Effector memory CD8-positive, alpha-beta T cell (primary cell): ENCODE measurements around the gene RRP9.

Experiments used
- ATAC-seq: fragments of 150-1000 bp; cut with Tn5 transposase; replicated peaks from 2 replicates; pipeline ENCODE4 v1.10.0; 2021; ENCODE audit warnings: mild to moderate bottlenecking, moderate library complexity
- DNase-seq, 3 experiments: peaks; one replicate each; pipeline ENCODE4 v3.0.0; 2021
- H3K27ac Mint-ChIP-seq, 2 donors: one replicate each; pipeline ENCODE4 v1.8.0; 2022; ENCODE audit warnings: mild to moderate bottlenecking in 2 of 2, mixed read lengths in 2 of 2, moderate library complexity in 2 of 2
- H3K27me3 Mint-ChIP-seq, 2 donors: one replicate each; pipeline ENCODE4 v1.8.0; 2022; ENCODE audit warnings: mixed read lengths in 2 of 2
- H3K36me3 Mint-ChIP-seq: one replicate; pipeline ENCODE4 v1.8.0; 2022; ENCODE audit warnings: mild to moderate bottlenecking, moderate library complexity, mixed read lengths; ENCODE audit not compliant: insufficient read depth
- H3K4me1 Mint-ChIP-seq, 2 donors: one replicate each; pipeline ENCODE4 v1.8.0; 2022; ENCODE audit warnings: low read depth in 2 of 2, mixed read lengths in 2 of 2
- H3K4me3 Mint-ChIP-seq, 2 donors: one replicate each; pipeline ENCODE4 v1.8.0; 2022; ENCODE audit warnings: mild to moderate bottlenecking in 2 of 2, mixed read lengths in 2 of 2, moderate library complexity in 2 of 2
- H3K9me3 Mint-ChIP-seq, 2 donors: one replicate each; pipeline ENCODE4 v1.8.0; 2022; ENCODE audit warnings: mixed read lengths in 2 of 2

Gene RRP9

GRCh38 chr3:51966922-51967383, 25.2 kb upstream of the RRP9 start:
- Mint-ChIP-seq H3K4me3 (peak overlapping the region; percentile 78 to 80), H3K4me1 (peaks cover 20 to 34% of the 10 kb centered on the region in 2 donors), H3K9me3 (no peaks in the 10 kb centered on the region), H3K27ac (peak overlapping the region in 1 of 2 donors; percentile 46), H3K27me3 (peaks cover 0 to 9% of the 10 kb centered on the region in 2 donors), H3K36me3 (no peaks in the 10 kb centered on the region)
- DNase-seq (peak in 1 of 3 experiments; percentile 17), ATAC-seq (peak; percentile 79)

DNA sequence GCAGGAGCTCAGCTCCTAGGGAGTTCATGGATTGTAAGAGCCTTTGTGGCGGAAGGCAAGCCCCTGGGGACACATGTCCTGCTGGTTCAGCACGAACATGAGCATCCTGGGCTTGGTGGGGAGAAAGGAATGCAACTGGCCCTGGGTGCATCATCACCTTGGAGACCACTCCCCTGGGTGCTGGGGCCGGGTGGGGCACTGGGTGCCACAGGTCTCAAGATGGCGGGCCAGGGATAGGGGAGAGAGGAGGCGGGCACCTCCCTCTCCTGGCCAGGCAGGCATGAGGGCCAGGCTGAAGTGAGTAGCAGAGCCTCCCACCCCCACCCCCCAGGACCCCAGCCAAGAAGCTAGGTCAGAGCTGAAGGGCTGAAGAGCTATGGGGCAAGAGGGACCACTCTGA, 24.8 kb upstream of the RRP9 start:
- H3K27ac Mint-ChIP-seq = peak overlapping the region; percentile 46 to 77
- peak overlapping the region; percentile 78 to 80 for H3K4me3 Mint-ChIP-seq
- H3K9me3 Mint-ChIP-seq = no peaks in the 10 kb centered on the region
- H3K36me3 Mint-ChIP-seq = peaks cover under 1% of the 10 kb centered on the region
- no peak for ATAC-seq
- H3K27me3 Mint-ChIP-seq = peaks cover 0 to 14% of the 10 kb centered on the region in 2 donors
- DNase-seq = no peak
- peaks cover 20 to 34% of the 10 kb centered on the region in 2 donors for H3K4me1 Mint-ChIP-seq

DNA sequence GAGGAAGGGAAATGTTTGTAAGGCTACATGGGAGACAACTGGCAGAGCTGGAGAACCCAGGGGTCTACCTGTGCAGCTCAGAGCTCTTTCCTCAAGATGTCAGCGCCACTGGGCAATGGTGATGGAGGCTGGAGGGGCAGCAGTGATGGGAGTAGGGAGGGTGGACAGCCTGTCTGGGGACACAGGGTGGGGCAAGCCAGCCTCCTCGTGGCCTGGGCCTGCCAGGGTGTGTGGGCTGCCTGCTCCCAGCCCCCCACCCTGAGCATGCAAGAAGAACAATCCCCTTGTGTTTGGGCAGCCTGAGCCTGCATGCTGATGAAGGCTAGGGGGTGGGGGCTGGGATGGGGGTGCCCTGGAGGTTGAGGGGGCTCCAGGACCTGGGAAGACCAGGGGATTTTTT, 24.3 kb upstream of the RRP9 start:
- Mint-ChIP-seq H3K27ac (peak overlapping the region; percentile 46 to 77), H3K27me3 (peaks cover 0 to 19% of the 10 kb centered on the region in 2 donors), H3K4me3 (peak overlapping the region; percentile 78 to 80), H3K4me1 (peaks cover 20 to 35% of the 10 kb centered on the region in 2 donors), H3K36me3 (peaks cover 2% of the 10 kb centered on the region), H3K9me3 (no peaks in the 10 kb centered on the region)
- ATAC-seq = no peak
- DNase-seq = no peak

- peaks cover 20 to 35% of the 10 kb centered on the region in 2 donors for H3K4me1 Mint-ChIP-seq
- DNase-seq (no peak), ATAC-seq (no peak)
- peaks cover 5% of the 10 kb centered on the region for H3K36me3 Mint-ChIP-seq
- no peak overlapping the region for H3K4me3 Mint-ChIP-seq
- H3K27me3 Mint-ChIP-seq = peaks cover 0 to 34% of the 10 kb centered on the region in 2 donors
- H3K27ac Mint-ChIP-seq = no peak overlapping the region
- H3K9me3 Mint-ChIP-seq = no peaks in the 10 kb centered on the region
Measured at GRCh38 chr3:51964521-51964920, 22.8 kb upstream of the RRP9 start.

- no peak for DNase-seq
- no peak for ATAC-seq
- H3K4me3 Mint-ChIP-seq = no peak overlapping the region
- peaks cover 17 to 35% of the 10 kb centered on the region in 2 donors for H3K4me1 Mint-ChIP-seq
- no peaks in the 10 kb centered on the region for H3K9me3 Mint-ChIP-seq
- peaks cover 0 to 39% of the 10 kb centered on the region in 2 donors for H3K27me3 Mint-ChIP-seq
- H3K36me3 Mint-ChIP-seq = peaks cover 5% of the 10 kb centered on the region
- no peak overlapping the region for H3K27ac Mint-ChIP-seq
Measured at GRCh38 chr3:51963951-51964451, 22.3 kb upstream of the RRP9 start.

DNA sequence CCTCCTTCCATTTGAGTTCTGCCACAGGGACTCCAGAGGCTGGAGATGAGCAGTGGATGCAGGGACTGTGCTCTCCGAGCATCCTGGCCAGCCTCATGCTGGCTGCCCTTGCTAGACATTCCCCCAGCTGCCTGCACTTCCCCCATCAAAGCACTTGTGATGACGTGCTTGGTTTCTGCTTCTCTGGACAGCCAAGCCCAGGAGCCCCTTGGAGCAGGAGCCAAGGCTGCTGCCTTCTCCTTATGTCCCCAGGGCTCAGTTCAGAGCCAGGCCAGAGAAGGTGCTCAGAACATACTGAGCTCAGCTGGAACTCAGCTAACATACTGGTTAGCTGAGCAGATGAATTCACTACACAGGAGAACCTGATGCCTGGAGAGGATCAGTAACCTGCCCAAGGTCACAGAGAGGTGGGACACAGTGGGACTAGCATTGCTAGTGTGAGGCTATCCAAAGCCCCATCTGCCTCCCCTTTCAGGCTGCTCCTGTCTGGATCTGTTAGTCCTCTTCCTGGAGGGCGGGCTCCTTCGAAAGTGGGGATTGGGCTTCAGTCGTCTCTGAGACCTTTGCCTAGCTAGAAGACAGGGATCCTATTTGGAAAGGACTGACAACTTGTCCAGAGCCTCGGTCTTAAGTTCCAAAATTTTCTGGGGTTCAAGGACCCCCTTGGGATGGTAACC, 21.3 kb upstream of the RRP9 start:
- Mint-ChIP-seq H3K9me3 (no peaks in the 10 kb centered on the region), H3K4me3 (no peak overlapping the region), H3K27ac (no peak overlapping the region), H3K27me3 (peaks cover 6 to 49% of the 10 kb centered on the region in 2 donors), H3K36me3 (peaks cover 5% of the 10 kb centered on the region), H3K4me1 (peaks cover 12 to 26% of the 10 kb centered on the region in 2 donors)
- ATAC-seq (no peak), DNase-seq (no peak)

DNA sequence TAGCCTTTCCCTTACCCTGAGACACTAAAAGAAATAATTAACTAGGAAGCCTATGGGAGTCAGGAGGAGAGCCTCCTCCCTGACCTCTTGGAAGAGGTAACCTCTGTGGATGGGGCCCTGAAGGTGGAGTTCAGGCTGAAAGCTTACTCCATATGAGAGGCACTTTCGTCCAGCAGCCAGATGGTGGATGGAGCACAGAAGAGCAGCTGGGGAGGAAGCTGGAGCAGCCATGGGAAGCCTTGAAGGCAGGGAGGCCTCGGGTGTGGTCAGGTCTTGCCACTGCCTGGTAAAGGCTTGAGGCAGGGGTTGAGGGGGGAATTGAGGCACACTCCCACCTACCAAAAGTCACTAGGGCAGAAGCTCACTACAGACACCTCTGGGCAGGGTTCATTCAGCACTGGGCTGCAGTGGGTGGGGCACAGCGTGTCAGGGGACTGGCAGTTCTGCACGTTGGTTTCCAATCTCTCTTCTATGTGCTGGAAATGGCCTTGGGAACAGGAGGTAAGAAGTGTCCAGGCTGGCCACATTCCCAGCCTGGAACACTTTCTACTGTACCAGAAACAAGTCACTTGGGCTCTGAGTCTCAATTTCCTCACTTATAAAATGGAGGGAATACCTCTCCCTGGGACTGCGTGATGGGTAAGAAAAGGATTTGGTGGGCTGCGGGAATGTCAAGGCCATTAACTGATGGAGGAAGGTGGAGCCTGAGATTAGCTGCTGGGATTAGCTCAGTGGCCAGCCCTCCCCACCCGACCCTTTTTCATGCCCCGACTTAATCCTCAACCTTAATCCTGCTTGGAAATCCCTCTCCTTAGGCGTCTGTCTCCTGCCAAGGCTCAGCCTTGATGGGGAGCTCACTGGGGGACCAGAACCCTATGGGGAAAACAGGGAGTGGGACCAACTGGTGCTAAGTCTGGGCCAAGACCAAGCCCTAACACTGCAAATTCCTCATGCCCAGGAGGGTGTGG, 20.2 kb upstream of the RRP9 start:
- H3K36me3 Mint-ChIP-seq = peaks cover 5% of the 10 kb centered on the region
- ATAC-seq (no peak), DNase-seq (no peak)
- H3K9me3 Mint-ChIP-seq = no peaks in the 10 kb centered on the region
- H3K4me3 Mint-ChIP-seq = no peak overlapping the region
- peaks cover 7 to 59% of the 10 kb centered on the region in 2 donors for H3K27me3 Mint-ChIP-seq
- peaks cover 12 to 25% of the 10 kb centered on the region in 2 donors for H3K4me1 Mint-ChIP-seq
- no peak overlapping the region for H3K27ac Mint-ChIP-seq

DNA sequence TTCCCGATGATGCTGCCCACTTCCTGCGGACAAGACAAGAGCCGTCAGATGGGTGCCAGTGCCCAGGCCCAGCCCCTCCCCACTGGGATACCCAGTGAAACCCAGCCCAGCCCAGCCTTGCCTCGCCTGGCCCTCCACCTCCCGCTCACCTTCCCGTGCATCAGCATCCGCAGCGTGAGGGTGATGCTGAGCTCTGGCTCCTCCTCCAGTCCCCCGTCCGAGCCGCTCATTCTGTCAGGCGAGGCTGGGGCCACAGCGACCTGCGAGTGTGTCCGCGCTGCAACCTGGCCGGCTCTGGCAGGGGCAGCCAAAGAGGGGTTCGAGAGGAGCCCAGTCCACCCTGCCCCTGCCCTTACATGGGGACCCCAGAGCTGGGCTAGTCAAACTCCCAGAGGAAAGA, 19.3 kb upstream of the RRP9 start:
- Mint-ChIP-seq H3K4me1 (peaks cover 12 to 24% of the 10 kb centered on the region in 2 donors), H3K27ac (no peak overlapping the region), H3K4me3 (no peak overlapping the region), H3K36me3 (peaks cover 5% of the 10 kb centered on the region), H3K9me3 (no peaks in the 10 kb centered on the region), H3K27me3 (peaks cover 7 to 59% of the 10 kb centered on the region in 2 donors)
- ATAC-seq (no peak), DNase-seq (no peak)

GRCh38 chr3:51960386-51960785, 18.7 kb upstream of the RRP9 start:
- Mint-ChIP-seq H3K9me3 (no peaks in the 10 kb centered on the region), H3K4me1 (peaks cover 7 to 18% of the 10 kb centered on the region in 2 donors), H3K4me3 (no peak overlapping the region), H3K27ac (no peak overlapping the region), H3K27me3 (peaks cover 7 to 59% of the 10 kb centered on the region in 2 donors), H3K36me3 (peaks cover 5% of the 10 kb centered on the region)
- DNase-seq = no peak
- ATAC-seq = no peak

DNA sequence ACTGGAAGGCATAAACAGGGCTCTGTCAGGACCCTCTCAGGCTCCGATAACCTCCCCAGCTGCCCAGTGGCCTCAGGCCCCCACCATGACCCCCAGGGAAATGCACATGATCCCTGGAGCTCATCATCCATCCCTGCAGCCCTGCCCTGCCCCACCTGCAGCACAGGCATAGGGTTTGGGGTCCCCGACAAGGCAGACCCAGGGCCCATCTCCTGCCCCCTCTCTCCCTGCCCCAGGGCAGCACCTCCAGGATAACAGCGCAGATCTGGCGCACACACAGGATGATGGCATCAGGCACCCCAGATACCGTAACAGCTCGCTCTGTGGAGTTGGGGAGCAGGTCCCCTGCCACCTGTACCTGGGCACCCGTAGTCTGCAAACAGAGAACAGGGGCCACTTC, 17.9 kb upstream of the RRP9 start:
- Mint-ChIP-seq H3K36me3 (peaks cover 5% of the 10 kb centered on the region), H3K4me1 (peaks cover 4 to 14% of the 10 kb centered on the region in 2 donors), H3K27ac (no peak overlapping the region), H3K4me3 (no peak overlapping the region), H3K27me3 (peaks cover 14 to 54% of the 10 kb centered on the region in 2 donors), H3K9me3 (no peaks in the 10 kb centered on the region)
- DNase-seq = no peak
- no peak for ATAC-seq

DNA sequence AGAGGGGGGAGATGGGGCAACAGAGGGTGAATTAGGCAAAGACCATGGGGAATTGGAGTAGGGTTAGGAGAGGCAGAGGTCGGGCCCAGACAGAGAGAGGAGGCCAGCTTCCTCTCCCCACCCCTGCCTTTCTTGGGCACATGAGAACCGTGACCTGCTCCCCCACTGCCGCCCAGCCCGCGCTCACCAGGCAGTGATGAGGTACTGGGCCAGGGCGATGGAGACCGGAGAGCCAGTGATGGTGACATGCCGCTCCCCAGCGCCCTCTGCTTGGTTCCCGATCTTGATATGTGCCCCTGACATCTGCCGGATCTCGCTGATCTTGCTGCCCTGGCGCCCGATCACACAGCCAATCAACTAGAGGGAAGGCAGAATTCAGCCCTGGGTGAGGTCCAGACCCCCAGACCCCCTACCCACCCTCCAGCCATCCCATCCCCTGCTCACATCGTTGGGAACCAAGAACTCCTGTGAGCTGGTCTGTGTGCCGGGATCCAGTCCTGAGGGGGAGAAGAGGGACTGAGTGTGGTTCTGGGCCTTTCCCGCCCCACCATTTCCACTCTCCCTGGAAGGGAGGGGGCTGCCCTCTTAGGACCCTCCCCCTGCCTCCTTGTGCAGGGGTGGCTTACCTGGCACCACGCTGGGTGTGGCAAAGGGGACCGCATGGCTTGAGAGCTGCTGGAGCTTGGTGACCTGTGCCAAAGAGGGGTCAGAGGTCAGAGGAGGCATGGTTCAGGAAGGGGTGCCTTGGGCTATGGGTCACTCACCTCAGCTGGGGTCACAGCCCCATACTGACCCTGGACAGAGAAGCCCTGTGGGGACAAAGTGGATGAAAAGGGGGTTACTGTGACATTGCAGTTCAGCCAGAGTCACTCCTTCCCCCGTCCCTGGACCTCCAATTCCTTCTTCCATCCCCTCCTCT, 17.2 kb upstream of the RRP9 start:
- peaks cover 4 to 10% of the 10 kb centered on the region in 2 donors for H3K4me1 Mint-ChIP-seq
- no peaks in the 10 kb centered on the region for H3K9me3 Mint-ChIP-seq
- ATAC-seq (no peak), DNase-seq (no peak)
- no peak overlapping the region for H3K4me3 Mint-ChIP-seq
- no peak overlapping the region for H3K27ac Mint-ChIP-seq
- peaks cover 22 to 58% of the 10 kb centered on the region in 2 donors for H3K27me3 Mint-ChIP-seq
- peaks cover 5% of the 10 kb centered on the region for H3K36me3 Mint-ChIP-seq

- ATAC-seq = no peak
- peaks cover 31 to 64% of the 10 kb centered on the region in 2 donors for H3K27me3 Mint-ChIP-seq
- H3K36me3 Mint-ChIP-seq = peaks cover 8% of the 10 kb centered on the region
Measured at GRCh38 chr3:51957520-51958205, 16.0 kb upstream of the RRP9 start.

More at GRCh38 chr3:51957520-51958205, 16.0 kb upstream of the RRP9 start:
- H3K9me3 Mint-ChIP-seq = no peaks in the 10 kb centered on the region
- DNase-seq = no peak
- no peak overlapping the region for H3K27ac Mint-ChIP-seq
- H3K4me1 Mint-ChIP-seq = peaks cover 4 to 9% of the 10 kb centered on the region in 2 donors
- H3K4me3 Mint-ChIP-seq = no peak overlapping the region
